SH-SY5Y (cell line): Measurements from ENCODE around the gene GALNT11.

ENCODE experiments used
- GATA2 ChIP-seq: IDR thresholded peaks from 2 replicates; pipeline ENCODE4 v1.6.1; 2011; ENCODE audit warnings: mild to moderate bottlenecking, low read depth, low read length
- GATA3 ChIP-seq: IDR thresholded peaks from 2 replicates; pipeline ENCODE4 v1.6.1; 2011; ENCODE audit warnings: low read depth, mild to moderate bottlenecking, low read length, moderate library complexity

DNA sequence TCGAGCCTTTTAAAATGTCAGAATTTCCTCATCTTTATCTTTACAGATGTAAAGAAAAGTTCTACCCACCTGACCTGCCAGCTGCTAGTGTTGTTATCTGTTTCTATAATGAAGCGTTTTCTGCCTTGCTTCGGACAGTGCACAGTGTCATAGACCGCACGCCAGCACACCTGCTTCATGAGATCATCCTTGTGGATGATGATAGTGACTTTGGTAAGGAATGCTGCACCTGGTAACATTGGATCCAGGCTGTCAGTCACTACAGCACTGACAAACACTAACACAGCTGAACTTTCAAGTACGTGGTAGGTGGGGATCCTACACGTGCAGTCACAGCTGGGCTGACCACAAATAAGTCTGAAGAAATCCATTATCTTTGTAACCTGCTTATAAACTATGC lies 77.6 kb downstream of the GALNT11 start:
- TF ChIP-seq GATA3 (no peak), GATA2 (no peak)
